GM19328 (cell line): ENCODE data around the gene RORB.

Source experiments
- ATAC-seq: cut with Tn5 transposase; IDR thresholded peaks from one replicate; pipeline ENCODE4 v1.9.1; 2021; ENCODE audit warnings: mild to moderate bottlenecking, moderate library complexity; ENCODE audit not compliant: unreplicated experiment

The RORB gene

GRCh38 chr9:74589576-74589975 is 92.4 kb downstream of the RORB start:
- ATAC-seq, result no peak

- ATAC-seq, result no peak
Observed at GRCh38 chr9:74595286-74595685, 98.2 kb downstream of the RORB start.

- no peak for ATAC-seq
Observed at GRCh38 chr9:74598874-74599273, 101.7 kb downstream of the RORB start.

- no peak for ATAC-seq
Observed at GRCh38 chr9:74609671-74610405, 112.7 kb downstream of the RORB start.

DNA sequence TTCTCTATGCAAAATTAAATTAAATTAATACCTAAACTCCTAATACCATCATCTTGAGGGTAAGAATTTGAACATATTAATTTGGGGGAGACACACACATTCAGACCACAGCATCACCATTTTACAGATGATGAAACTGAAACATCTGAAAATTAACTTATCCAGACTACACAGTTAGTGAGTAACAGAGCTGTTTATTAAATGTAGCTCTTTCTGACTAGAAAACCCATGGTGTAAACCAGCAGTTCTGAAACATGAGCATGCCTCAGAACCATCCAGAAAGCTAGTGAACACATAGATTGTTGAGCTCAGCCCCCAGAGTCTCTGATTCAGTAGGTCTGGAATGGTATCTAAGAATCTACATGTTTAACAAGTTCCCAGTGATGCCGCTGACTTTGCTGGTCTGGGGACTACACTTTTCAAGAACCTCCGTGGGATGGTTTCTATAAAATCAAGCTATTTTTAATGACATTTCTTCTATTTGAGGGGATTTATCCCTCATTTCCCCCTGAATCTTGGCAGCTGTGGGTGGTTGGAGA is 113.5 kb downstream of the RORB start:
- ATAC-seq, result no peak

- ATAC-seq, result no peak
Observed at GRCh38 chr9:74630228-74630627, 133.1 kb downstream of the RORB start.

DNA sequence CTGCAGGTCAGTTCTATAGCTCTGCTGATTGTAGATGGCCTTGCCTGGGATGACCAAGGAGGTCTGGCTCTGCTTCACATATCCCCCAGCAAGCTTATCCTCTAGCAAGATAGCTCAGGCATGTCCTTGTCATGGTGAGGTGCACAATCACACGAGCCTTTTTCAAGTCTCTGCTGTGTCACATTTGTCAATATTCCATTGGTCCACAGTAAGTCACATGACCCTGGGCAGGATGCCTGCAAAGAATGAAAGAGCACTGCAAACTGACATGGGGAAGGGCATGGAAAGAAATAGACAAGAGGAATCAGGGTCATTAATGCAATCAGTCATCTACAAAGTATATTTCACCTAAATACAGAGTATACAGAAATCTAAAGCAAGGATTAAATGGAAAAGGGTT is 142.0 kb downstream of the RORB start:
- ATAC-seq, result no peak

DNA sequence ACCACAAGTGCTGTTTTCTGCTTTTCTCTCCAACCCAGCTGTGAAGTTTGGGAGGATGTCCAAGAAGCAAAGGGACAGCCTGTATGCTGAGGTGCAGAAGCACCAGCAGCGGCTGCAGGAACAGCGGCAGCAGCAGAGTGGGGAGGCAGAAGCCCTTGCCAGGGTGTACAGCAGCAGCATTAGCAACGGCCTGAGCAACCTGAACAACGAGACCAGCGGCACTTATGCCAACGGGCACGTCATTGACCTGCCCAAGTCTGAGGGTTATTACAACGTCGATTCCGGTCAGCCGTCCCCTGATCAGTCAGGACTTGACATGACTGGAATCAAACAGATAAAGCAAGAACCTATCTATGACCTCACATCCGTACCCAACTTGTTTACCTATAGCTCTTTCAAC is 145.2 kb downstream of the RORB start:
- no peak for ATAC-seq

GRCh38 chr9:74643303-74643923 is 146.3 kb downstream of the RORB start:
- no peak for ATAC-seq

GRCh38 chr9:74644023-74644422 is 146.9 kb downstream of the RORB start:
- no peak for ATAC-seq

DNA sequence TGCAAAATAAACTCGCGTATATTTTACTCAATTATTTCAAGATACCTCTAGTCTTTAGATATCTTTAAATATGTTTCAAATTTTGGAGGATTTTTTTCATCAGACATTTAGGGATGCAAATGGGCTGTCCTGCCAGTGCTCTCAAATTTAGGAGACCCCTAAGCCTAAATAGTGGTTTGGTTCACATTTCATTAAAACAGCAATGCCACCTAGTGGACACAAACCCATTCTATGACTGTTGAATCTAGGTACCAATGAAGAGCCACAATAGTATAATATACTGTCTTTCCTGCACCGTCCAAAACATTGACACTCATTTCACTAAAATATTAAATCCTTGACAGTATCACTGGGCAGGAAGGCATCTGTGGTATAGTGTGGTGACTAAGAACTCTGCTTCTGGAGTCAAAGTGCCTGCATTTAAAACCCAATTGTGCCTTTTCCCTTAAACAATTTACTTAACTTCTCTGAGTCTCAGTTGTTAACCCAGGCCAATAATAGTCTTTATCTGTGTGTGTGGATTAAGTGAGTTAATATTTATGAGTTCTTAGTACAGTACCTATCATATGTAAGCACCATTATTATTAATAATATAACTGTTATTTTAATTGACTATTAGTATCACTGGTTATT is 148.0 kb downstream of the RORB start:
- no peak for ATAC-seq

DNA sequence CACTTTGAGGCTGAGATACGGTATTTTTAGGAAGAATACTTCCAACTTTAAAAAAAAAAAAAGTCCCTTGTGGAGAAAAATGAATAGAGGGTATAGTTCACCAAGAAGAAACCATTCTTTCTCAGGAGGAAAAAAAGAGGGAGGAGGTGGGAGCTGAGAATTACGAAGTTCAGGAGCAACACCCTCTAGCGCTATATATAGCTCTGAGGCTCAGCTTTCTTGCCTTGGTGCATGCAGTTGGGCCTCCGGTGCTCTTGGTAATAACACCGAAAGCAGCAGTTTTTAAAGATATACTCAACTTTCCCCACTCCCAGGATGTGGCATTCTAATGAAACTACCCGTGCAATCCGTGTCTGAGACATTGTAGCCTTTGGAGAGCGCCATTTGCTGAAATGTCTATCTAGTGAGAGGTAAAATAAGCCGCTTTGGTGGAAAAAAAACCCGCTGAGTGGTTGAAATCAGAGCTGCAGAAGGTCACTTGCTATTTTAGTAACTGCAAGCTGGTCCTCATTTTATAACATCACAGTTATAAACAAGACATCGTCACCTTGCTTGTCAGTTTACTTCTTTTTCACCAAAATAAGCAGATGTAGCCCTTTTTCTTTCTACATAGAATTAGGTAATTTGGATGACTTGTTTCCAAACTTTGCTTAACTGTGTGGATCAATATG is 156.4 kb downstream of the RORB start:
- ATAC-seq, result no peak

DNA sequence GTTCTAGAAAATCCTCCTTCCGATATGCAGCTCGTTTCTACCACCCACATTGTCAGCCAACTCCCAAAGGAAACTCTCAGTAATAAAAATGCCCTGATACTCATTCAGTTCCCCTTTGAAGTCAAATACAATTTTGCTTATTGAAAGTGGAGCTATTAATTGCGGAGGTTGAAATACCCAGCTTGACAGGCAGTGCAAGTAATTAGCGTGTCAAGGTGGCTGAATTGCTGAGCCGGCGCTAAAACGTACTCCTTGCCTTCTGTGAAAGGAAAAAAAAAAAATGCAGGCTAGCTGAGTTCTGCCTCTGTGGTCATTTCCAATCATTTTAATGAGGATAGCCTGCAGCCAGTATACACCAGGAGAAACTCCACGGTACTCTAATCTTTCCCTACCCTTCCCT is 165.5 kb downstream of the RORB start:
- no peak for ATAC-seq

DNA sequence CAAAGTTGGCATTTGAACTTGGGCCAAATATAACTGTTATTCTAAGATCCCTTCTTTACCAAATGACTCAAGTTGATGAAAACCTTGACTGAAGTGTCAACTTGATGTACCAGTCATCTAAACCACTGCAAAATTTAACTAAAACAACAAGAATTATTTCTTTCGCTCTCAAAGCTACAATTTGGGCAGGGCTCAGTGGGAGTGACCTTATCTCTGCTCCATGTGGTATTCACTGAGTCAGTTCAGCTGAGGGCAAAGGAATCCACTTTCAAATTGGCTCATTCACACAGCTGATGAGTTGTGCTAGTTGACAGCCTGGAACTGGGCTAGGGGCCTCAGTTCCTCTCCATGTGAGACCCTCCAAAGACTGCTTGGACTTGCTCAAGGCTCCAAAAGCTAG is 166.3 kb downstream of the RORB start:
- ATAC-seq, result no peak

GRCh38 chr9:74666625-74667316 is 169.6 kb downstream of the RORB start:
- no peak for ATAC-seq

GRCh38 chr9:74672237-74672636 is 175.1 kb downstream of the RORB start:
- no peak for ATAC-seq

DNA sequence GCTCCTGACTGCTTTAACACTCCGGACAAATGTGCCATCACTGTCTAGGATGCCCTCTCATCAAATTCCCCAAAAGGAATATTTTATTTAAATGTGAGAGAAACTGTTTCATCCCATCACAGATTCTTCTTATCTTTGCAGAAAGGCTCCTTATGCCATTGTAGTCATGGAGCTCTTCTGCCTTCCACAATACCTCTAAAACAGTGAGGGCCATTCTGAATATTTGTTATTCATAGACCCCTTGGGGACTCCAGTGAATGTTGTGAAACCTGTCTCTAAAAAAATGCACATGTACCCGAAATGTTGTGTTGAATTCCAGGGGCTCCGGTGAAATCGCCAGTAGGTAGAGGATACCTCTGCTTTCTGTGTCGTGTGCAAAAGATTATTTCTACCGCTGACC is 176.9 kb downstream of the RORB start:
- ATAC-seq, result no peak

DNA sequence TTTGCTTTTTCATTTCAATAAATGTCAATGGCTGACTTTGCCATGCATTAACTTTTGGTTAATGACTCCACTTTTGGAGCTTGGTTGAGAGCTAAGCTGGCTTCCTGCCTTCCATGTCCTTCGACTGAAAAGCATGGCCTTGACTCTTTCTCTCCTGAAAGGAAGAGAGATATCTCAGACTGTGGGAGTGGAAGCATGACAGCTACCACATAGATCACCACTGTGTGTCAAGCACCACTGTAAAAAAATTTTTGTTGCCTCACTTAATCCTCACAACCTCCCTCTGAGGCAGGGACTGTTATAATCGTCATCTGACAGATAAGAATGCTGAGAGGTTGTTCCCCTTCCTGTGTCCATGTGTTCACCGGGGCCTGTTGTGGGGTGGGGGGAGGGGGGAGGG is 184.8 kb downstream of the RORB start:
- no peak for ATAC-seq

DNA sequence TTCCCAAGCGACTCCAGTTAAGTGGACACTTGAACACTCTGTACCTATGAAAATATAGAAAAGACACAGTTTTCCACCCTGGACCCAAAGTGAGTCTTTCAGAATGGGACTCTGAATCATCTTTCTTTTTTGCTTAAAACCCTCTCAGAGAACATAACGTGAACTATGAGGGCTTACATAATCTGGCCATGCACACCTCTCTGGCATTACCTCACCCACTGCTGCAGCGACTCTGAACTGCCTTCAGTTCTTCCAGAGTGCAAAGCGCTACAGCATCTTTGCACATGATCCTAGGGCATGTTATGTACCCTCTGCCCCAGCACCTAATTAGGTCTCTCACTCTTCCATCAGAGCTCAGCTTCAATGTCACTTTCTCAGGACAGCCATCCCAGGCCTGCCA is 186.2 kb downstream of the RORB start:
- no peak for ATAC-seq

- no peak for ATAC-seq
Observed at GRCh38 chr9:74691058-74691457, 193.9 kb downstream of the RORB start.

GRCh38 chr9:74696520-74696919 is 199.4 kb downstream of the RORB start:
- ATAC-seq, result no peak
